SU-DHL-6 (cell line): Measurements from ENCODE around the gene NCLN.
"Not testable (repeated sequence)": the region's sequence is repeated elsewhere in the genome, so short reads cannot be mapped to it uniquely, and the experiment has no call there.

Experiments used
- H2AFZ ChIP-seq: fragments of 200-600 bp; sonication (generic); 2 replicates; pipeline ENCODE4 v1.6.1; 2014; ENCODE audit warnings: low read depth, mild to moderate bottlenecking, moderate library complexity, mixed read lengths, antibody characterized with exemption, low read length; ENCODE audit not compliant: severe bottlenecking
- H3F3A ChIP-seq: fragments of 200-600 bp; shearing (Covaris generic); 2 replicates; pipeline ENCODE4 v1.6.0; 2016; ENCODE audit warnings: antibody characterized with exemption, mild to moderate bottlenecking; ENCODE audit not compliant: insufficient read depth
- H3K27ac ChIP-seq: fragments of 200-600 bp; sonication (generic); 2 replicates; pipeline ENCODE4 v1.5.1; 2016; ENCODE audit warnings: low read depth, mild to moderate bottlenecking, low read length, moderate library complexity, mixed read lengths
- H3K27me3 ChIP-seq: fragments of 200-600 bp; sonication (generic), shearing (Covaris generic); 2 replicates; pipeline ENCODE4 v1.6.0; 2014; ENCODE audit warnings: mild to moderate bottlenecking, low read length
- H3K36me3 ChIP-seq: fragments of 200-600 bp; sonication (generic); 2 replicates; pipeline ENCODE4 v1.6.1; 2014; ENCODE audit warnings: mild to moderate bottlenecking, low read length, mixed read lengths
- H3K4me2 ChIP-seq: fragments of 300-600, 200-600 bp; shearing (Covaris generic), sonication (generic); 2 replicates; pipeline ENCODE4 v1.6.0; 2014; ENCODE audit warnings: low read length, low read depth, mild to moderate bottlenecking; ENCODE audit not compliant: poor library complexity, severe bottlenecking
- H3K4me3 ChIP-seq: fragments of 200-600 bp; sonication (generic); 2 replicates; pipeline ENCODE4 v1.5.1; 2014; ENCODE audit warnings: antibody characterized with exemption, low read length, mild to moderate bottlenecking, mixed read lengths; ENCODE audit not compliant: insufficient read depth, poor library complexity, severe bottlenecking
- H3K79me2 ChIP-seq: fragments of 200-600 bp; sonication (generic); 2 replicates; pipeline ENCODE4 v1.6.1; 2014; ENCODE audit warnings: mild to moderate bottlenecking, low read length, moderate library complexity; ENCODE audit not compliant: insufficient read depth
- H3K9ac ChIP-seq: fragments of 200-600 bp; sonication (generic); 2 replicates; pipeline ENCODE4 v1.7.0; 2014; ENCODE audit warnings: mild to moderate bottlenecking, low read length
- H3K9me2 ChIP-seq: fragments of 200-600 bp; sonication (generic); replicated peaks from 2 replicates; pipeline ENCODE4 v1.6.1; 2014; ENCODE audit warnings: low read length; ENCODE audit not compliant: insufficient read depth
- H3K9me3 ChIP-seq: fragments of 200-600 bp; sonication (generic); 2 replicates; pipeline ENCODE4 v1.6.1; 2014; ENCODE audit warnings: low read length, mixed read lengths; ENCODE audit not compliant: insufficient read depth
- H4K20me1 ChIP-seq: fragments of 200-600 bp; sonication (generic); 2 replicates; pipeline ENCODE4 v1.6.1; 2014; ENCODE audit warnings: low read depth, mild to moderate bottlenecking, antibody characterized with exemption, low read length, moderate library complexity, mixed read lengths
- CTCF ChIP-seq: fragments of 200-600 bp; sonication (generic); IDR thresholded peaks from one replicate; pipeline ENCODE4 v1.5.1; 2017; ENCODE audit warnings: antibody characterized with exemption, mild to moderate bottlenecking, low read length, moderate library complexity; ENCODE audit not compliant: insufficient read depth, poor library complexity, severe bottlenecking
- EZH2phosphoT487 ChIP-seq: fragments of 200-600 bp; sonication (generic), shearing (Covaris generic); conservative IDR thresholded peaks from 2 replicates; pipeline ENCODE4 v1.6.1; 2018; ENCODE audit warnings: mild to moderate bottlenecking, antibody characterized with exemption, low read length, moderate library complexity, mixed read lengths

The NCLN gene

GRCh38 chr19:3190470-3190770 lies 4.7 kb downstream of the NCLN start:
- TF ChIP-seq CTCF (no peak), EZH2phosphoT487 (no peak)
- no peaks in the 10 kb centered on the region for H3K9me2 ChIP-seq
- H4K20me1 ChIP-seq = no peaks in the 10 kb centered on the region
- H3K9ac ChIP-seq = no peak overlapping the region
- H3K4me3 ChIP-seq = no peak overlapping the region
- no peak overlapping the region for H3K27ac ChIP-seq
- no peaks in the 10 kb centered on the region for H3K9me3 ChIP-seq
- peaks cover 59% of the 10 kb centered on the region for H3K79me2 ChIP-seq
- H2AFZ ChIP-seq = no peak overlapping the region
- H3K27me3 ChIP-seq = no peaks in the 10 kb centered on the region
- H3K4me2 ChIP-seq = no peak overlapping the region
- H3K36me3 ChIP-seq = no peaks in the 10 kb centered on the region
- 0 out of 2 replicates have a peak, but pooled peaks cover 3% of the 10 kb centered on the region for H3F3A ChIP-seq

- Histone ChIP-seq H3K79me2 (peaks cover 55% of the 10 kb centered on the region), H3K36me3 (no peaks in the 10 kb centered on the region), H3K9me3 (no peaks in the 10 kb centered on the region), H3K27ac (no peak overlapping the region), H3K9me2 (no peaks in the 10 kb centered on the region), H3K9ac (no peak overlapping the region), H4K20me1 (no peaks in the 10 kb centered on the region), H2AFZ (no peak overlapping the region), H3K27me3 (no peaks in the 10 kb centered on the region), H3K4me3 (no peak overlapping the region), H3F3A (0 out of 2 replicates have a peak, but pooled peaks cover 3% of the 10 kb centered on the region), H3K4me2 (no peak overlapping the region)
- TF ChIP-seq EZH2phosphoT487 (no peak), CTCF (no peak)
Measured at GRCh38 chr19:3190921-3191805, 5.4 kb downstream of the NCLN start.

- H3K4me2 ChIP-seq, H4K20me1 ChIP-seq, H3K4me3 ChIP-seq, H3K9ac ChIP-seq, H3K27me3 ChIP-seq, H3K36me3 ChIP-seq, H3K9me2 ChIP-seq, H3K27ac ChIP-seq, H3F3A ChIP-seq, H2AFZ ChIP-seq, H3K9me3 ChIP-seq: not testable (repeated sequence)
- H3K79me2 ChIP-seq = peaks cover 50% of the 10 kb centered on the region
Measured at GRCh38 chr19:3191806-3192104, 6.0 kb downstream of the NCLN start.

- Histone ChIP-seq H3K27me3 (no peaks in the 10 kb centered on the region), H4K20me1 (no peaks in the 10 kb centered on the region), H3K79me2 (peaks cover 45% of the 10 kb centered on the region), H3K27ac (no peak overlapping the region), H3K9me2 (no peaks in the 10 kb centered on the region), H3K4me3 (no peak overlapping the region), H3K9me3 (no peaks in the 10 kb centered on the region), H3K36me3 (no peaks in the 10 kb centered on the region), H3F3A (0 out of 2 replicates have a peak, but pooled peaks cover 3% of the 10 kb centered on the region), H3K9ac (no peak overlapping the region), H2AFZ (no peak overlapping the region), H3K4me2 (no peak overlapping the region)
- TF ChIP-seq CTCF = no peak
- TF ChIP-seq EZH2phosphoT487 = no peak
Measured at GRCh38 chr19:3192228-3192635, 6.5 kb downstream of the NCLN start.
